GM19328 (cell line): Measurements from ENCODE around the gene RAET1G.
"Not testable (repeated sequence)": the region's sequence is repeated elsewhere in the genome, so short reads cannot be mapped to it uniquely, and the experiment has no call there.

Experiments used
- ATAC-seq: cut with Tn5 transposase; IDR thresholded peaks from one replicate; pipeline ENCODE4 v1.9.1; 2021; ENCODE audit warnings: mild to moderate bottlenecking, moderate library complexity; ENCODE audit not compliant: unreplicated experiment

Gene RAET1G

DNA sequence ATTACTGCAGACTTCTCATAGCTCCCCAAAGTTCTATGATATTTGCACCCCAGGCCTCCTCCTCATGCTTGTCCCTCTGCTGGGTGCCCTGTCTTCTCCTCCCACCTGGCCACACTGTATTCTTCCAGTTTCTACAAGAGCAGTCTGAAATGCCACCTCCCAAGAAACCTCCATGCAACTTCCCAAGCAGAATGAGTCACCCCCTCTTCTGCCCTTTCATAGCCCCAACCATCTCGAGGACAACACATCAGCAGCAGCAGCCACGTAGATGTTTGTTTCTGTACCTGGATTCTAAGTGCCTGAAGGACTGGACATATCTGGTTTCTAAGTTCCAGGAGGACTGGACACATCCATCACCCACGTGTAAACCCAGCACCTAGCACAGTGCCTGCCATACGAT is 12.3 kb upstream of the RAET1G start:
- no peak for ATAC-seq

DNA sequence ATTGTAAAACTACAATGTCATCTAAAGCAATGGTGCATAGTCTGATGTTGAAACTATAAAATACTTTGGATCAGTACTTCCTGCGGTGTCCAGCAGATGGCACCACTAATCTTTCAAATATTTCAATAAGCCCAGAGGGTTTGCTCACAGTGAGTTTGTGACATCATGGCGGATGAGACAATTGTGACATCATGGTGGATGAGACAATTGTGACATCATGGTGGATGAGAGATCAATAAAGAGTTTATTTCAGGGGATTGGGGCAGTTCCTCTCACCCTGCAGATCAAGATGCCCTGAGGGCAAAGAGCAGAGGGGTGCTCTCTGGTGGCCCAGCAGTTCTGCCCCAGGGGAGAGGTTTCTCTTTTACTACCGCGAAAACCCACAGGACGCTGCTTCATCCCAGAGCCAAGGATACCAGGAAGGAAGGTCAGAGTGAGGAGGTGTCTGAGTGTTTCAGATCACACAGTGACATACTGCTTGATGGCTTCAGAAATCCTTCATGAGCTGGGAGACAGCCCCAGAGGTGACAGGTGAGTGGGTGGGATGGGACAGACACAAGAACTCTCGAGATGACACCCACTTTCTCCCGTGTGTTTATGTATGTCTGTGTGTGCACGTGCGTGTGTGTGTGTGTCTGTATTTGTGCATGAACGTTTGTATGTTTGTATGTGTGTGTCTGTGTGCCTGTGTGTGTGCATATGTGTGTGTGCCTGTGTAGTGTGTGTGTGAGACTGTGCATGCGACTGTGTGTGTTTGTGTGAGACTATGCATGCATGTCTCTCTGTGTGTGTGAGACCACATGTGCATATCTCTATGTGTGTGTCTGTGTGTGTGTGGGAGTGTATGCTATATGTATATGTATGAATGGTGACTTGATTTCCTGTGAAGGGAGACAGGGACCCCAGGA is 11.6 kb upstream of the RAET1G start:
- ATAC-seq: no peak

DNA sequence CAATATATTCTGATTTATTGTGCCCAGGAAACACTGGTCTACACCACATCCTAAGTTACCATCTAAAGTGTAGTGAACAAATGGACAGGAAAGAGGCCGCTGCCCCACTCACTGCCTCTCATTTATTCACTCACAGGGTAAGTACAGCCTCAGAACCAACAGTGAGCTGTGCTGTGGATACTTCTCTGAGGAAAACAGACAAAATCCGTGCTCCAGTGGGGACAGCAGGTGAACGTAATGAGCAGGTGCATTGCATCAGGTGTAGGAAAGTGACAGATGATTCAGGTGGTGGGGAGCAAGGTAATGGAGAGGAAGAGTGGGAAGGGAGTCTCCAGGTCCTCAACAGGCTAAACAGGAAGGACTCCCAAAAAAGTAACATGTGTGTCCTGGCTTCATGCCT is 10.5 kb upstream of the RAET1G start:
- ATAC-seq: no peak

DNA sequence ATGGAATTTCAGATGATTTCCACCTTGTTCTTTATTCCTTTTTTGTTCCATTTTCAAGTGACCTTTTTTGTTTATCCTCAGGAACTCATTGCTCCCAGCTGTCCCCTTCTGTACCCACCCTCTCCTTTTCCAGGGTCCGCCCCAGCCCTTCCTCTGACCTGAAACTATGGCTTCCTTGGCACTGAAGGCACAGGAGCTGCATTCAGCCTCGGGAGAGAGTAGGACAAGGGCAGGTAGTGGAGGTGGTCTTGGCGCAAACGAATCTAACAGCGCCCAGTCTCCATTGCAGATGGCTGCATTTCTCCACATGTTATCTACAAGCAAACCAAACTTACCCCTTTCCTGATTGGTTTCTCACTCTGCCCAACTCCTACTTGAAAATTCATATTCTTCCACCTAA is 10.1 kb upstream of the RAET1G start:
- ATAC-seq: no peak

DNA sequence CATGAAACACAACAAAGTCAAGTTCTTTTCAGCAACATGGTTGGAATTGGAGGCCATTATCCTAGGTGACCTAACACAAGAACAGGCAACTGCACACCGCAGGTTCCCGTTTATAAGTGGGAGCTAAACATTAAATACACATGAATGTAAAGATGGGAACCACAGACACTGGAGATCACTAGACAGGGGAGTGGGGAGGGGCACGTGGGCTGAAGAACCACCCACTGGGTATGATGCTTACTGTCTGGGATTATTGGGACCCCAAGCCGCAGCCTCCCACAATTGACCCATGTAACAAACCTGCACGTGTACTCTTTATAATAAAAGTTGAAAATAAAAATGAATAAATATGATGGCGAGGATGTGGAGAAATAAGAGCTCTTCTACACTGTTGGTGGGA is 8.6 kb upstream of the RAET1G start:
- no peak for ATAC-seq

DNA sequence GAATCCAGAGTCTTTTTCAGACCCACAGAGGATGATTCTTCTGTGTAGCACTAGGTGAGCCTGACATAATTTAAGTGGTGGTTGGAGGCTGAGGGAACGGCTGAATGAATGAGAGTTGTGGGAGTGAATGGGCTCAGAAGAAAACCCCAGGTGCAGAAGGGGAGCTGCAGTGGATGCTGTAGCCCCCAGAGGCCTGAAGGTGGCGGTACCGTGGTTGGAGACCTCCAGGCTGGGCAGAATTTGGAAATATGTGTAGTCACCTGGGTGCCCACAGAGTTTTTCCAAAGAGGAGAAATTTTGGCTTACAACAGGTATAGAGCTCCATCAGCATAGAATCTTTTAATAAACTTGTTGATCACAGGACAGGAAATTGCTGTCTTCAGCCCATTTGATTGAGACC is 6.5 kb upstream of the RAET1G start:
- ATAC-seq: no peak

DNA sequence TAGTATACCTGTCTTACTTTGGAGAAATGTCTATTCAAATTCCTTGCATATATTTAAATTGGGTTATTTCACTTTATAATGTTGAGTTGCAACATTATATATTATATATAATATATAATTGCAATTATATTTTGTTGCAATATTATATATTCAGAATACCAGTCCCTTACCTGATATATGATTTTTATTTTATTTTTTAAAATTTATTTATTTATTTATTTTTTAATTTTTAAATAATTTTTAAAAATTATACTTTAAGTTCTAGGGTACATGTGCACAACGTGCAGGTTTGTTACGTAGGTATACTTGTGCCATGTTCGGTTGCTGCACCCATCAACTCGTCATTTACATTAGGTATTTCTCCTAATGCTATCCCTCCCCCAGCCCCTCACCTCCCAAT is 4.1 kb upstream of the RAET1G start:
- not testable (repeated sequence) for ATAC-seq

DNA sequence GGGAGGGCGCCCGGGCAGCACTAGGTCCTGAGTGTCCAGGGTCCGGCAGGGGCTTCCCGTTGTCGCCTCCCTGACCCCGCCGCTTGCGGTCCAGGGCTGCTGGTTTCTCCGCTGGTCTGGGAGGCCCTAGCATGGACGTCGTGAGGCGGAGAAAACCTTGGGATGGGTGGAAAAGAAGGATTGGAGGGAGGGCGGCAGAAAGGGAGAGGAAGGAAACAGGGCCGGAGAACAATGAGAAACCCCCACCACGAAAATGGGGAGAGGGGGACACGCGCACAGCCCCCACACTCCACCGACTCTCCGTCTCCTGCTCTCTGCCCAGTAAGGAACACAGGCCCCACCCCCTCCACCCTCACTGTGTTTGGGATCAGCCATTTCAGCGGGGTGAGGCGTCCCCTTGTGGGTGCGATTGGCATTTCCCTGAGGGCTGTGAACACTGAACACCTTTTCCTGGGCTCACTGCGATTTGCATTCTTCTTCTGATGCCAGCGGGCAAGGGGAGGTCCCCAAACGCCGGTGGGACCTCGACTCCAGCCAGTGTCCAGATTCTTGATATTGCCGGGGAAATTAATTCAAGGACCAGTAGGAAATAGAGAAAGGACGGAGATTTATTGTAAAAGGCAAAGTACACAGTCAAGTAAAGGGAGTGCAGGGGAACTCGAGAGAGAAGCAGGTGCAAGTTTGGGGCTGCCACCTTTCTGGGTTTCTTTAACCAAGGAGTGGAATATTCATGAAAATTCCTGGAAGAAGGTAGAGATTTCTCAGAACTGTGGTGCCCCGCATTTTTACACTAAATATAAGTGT is 3.3 kb upstream of the RAET1G start:
- no peak for ATAC-seq

DNA sequence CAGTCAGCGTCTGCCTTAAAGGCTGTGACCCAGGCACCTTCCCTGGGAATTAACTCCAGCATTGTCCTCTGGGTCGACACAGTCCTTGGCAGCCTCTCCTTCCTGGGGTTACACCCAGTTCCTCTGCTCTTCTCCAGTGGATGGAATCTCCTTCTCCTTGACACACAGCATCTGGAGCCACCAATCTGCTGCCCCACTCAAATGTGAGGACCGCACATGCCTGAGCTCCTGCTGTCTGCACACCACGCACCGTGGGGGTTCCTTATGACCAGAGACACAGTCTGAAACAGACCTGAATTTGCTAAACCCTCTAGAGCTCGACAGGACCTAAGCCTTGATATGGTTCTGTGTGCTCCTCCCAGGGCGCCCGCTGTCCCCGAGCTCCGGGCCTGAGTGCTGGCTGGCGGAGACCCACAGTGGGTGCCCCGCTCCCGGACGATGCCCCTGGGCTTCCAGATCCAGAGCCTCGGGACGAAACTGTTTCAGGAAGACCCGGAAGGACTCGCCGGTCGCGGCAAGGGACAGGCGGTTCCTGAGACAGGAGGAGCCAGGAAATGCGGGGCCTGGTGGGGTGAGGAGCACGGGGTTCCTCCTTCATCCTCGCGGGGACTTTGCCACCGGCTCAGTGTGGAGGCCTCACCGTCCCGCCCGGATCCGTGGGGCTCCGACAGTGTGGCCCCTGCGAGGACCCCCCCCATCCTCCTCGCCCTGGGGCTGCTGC is 2.5 kb upstream of the RAET1G start:
- ATAC-seq: no peak

DNA sequence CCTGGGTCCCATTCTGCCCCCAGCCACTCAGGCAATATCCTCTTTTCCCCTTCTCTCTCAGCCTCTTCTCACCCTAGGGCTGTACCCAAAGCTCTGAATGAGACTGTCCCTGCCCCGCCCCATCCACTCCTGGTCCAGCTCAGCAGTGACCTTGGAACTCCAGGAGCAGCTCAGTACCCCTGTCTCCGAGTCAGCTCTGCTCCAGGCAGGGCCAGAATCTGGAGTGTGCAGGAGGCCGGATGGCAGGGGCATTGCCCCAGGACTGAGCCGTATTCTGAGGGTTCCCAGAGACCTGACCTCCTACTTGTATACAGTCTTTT is 2.0 kb upstream of the RAET1G start:
- no peak for ATAC-seq

DNA sequence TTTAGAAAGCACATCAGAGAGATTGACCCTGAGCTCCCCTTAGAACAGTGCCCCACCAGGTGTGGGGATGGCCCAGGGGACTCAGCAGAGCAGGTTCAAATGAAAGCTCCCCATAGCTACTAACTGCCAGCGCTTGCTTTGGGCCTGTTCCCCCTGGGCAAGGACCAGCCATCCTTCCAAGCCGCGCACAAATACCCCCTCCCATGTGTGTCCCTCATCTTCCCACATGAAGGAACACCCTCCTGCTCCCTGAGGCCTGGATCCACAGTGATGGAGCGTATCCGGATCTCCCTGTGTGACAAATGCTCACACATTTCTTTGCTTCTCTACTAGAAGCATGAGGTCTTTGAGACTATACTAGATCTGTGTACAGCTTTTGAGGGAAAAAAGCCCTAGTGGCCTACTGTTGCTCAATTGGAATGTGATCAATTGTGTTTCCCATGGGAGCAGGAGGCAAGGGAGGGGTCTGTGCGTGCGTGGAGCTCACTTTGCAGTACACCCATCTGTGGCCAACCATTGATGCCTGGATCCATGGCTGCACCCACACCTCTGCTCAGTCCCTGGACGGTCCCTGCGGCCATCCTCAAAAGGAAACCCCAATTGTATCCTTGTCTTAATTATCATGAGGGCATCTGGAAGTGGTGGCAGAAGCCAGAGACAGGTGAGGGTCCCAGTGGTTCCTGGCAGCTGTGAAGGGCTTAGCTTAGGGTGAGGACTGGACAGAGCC is 1.4 kb upstream of the RAET1G start:
- no peak for ATAC-seq

DNA sequence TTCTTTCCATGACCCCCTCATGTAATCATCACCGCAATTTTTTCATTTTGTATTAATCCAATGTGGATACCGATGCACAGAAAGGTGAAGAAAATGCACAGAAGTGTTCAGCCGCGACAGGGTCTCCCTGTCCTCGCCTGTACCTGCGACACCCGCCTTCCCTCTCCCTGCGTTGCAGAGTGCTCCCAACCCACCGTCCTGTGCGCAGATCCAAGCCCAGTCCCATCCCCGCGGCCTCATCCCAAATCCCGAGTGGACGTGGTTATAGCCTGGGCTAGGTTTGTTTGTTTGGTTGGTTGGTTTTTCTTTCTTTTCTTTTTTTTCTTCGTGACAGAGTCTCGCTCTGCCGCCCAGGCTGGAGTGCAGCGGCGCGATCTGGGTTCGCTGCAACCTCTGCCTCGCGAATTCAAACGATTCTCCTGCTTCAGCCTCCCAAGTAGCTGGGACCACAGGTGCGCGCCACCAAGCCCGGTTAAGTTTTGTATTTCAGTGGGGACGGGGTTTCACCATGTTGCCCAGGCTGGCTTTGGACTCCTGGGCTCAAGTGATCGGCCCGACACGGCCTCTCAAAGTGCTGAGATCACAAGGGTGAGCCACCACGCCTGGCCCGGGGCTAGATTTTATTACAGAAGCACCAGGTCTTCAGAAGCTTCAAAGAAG is 536 bp upstream of the RAET1G start:
- no peak for ATAC-seq

DNA sequence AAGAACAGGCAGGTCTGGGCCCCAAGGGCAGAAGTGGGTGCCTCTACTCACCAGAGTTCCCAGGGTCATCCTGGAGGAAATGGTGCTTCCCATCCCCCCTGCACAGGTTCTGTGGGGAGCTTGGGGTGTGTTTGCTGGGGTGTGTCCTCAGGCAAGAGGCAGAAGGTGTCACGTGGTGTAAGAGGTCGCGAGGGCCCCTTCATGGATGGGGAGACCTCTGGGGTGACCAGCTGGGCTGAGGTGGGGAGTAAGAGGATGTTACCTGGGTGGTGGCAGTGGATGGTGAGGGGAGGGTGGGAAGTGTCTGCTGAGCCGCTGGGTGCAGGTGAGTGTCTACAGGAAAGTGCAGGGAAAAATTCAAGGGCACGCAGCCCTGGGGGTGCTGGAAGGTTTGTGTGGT is 830 bp downstream of the RAET1G start:
- ATAC-seq: not testable (repeated sequence)

DNA sequence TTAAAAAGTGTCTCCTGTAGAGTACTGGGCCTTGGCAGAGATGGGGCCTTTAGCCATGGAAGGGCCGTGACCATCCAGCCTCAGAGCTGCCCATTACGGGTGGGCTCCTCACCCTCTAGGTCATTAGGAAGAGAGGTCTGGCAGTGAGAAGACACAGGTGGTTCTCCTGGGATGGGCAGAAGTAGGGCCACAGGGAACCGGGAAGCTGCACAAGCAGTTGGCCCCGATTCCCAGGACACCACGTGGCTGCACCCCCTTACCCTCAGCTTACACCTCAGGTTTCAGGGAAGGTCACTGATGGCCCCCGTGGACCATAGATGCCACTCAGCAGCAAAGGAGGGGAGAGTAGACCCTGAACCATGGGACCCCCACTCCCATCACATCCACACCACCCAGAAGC is 1.6 kb downstream of the RAET1G start:
- ATAC-seq: no peak

DNA sequence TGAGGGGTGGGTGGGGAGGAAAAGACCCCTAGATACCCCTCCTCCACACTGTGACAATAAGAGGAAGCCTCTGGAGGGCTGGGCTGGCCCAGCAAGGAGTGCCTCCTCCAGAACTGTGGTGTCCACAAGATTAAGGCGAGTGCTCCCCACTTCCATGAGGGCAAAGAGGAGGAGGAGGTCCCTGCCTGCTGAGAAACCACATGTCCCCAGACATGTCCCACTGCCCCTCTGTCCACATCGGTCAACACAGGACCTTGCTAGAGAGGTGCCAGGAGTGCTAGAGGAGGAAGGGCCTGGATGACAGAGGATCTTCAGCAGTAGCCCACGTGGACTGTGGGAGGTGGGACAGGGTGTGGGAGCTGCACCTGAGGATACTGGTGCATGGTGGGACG is 3.1 kb downstream of the RAET1G start:
- no peak for ATAC-seq

DNA sequence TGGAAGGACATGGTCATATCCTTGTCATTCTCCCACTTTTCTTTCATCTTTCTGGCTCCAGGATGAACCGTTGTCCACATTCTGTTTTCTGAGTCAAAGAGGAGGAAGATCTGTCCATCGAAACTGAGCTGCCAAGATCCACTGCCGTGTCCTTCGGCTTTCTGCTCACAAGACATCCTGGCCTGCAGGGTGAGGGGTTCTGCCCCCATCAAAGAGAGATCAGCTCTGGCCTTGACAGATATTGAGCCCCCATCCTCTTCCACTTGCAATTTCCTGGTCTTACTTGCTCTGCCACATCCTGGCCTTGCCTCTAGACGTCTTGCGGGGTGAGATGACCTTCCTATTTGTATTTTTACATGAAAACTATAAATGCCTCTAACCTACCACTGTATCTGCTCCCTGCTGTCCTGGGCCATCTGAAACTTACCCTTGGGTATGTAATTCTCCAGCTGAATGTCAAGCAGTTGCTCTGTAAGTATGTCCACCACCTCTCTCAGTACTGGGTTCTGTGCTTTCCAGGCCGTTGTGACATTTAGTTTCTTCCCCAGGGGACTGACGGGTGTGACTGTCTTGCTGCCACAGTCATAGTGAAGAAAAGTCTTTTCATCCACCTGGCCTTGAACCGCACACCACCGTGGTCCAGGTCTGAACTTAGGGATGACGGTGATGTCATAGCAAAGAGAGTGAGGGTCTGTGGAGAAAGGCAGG is 3.6 kb downstream of the RAET1G start:
- not testable (repeated sequence) for ATAC-seq

DNA sequence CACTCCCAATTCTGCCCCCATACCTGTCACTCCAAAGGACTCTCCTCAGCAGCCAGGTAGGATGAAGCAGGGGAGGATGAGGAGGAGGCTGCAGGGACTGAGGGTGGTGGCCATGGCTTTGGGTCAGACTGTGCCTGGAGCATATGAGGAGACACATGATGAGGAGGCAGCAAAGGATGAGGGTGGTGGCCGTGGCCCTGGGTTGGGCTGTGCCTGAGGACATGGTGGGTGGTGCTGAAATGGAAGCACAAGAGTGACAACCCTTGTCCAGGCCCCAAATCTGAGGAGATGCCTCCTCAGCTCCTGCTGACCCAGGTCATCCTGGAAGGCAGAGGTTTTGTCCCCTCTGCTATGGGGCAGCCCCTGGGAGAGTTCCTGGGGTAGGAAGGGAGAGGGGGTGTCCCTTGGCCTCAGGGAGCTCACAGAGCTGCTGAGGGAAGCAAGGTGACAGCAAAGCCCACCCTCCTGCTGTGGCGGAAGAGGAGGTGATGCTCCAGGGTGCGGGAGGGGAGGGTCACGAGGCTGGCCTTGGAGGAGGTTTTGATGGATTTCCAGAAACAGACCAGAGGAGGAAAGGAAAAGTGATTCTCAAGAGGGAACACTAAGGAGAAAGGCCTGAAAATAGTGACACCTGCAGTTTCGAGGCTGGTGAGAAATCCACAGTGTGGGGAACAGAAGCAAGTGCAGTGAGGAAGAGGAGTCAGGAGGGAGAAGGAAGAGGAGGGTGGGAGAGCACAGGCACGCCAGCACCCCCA is 4.6 kb downstream of the RAET1G start:
- ATAC-seq: no peak

DNA sequence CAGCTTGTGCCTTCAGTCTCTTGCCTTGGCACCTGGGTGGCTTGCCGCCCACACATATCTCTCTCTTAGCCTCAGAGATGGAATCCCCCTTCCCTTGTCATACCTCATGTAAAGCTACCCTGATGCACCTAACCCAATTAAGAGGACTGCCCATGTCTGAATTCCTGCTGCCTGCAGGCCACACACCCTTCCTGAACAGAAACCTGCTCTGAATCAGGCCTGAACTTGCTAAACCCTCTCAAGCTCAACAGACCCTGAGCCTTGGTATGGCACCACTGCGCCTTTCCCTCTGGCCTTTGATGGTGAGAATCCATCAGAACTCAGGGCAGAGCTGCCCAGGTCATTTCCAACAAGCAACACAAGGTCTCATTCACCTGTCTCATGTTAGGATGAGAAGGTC is 5.2 kb downstream of the RAET1G start:
- ATAC-seq: no peak
